IPS-NIHi11 (cell line): Measurements from ENCODE around the gene ADAMTS5.
A peak's percentile ranks its signal among the peaks of the same experiment; 100 is the strongest.

ENCODE experiments used
- DNase-seq: peaks from one replicate; pipeline ENCODE4 v3.0.0; 2012; ENCODE audit warnings: mixed read lengths, low spot score

The ADAMTS5 gene

DNA sequence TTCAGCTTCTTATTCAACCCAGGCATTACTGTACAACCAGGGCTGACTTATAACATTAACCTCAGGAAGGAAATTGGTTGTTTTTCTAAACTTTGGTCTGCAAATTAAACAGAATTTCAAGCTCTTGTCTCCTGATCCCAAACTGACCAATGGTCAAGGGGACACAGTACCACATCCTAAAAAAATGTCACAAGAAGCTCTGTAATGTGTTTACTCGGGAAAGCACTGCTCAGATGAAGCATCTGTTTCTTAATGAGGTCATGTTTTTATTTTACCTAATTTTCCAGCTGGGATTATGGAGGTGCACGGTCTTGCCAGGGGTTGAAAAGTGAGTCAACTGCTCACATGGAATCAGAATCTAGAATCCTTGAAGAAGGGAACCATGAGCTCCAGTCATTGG lies 18.7 kb downstream of the ADAMTS5 start:
- no peak for DNase-seq

DNA sequence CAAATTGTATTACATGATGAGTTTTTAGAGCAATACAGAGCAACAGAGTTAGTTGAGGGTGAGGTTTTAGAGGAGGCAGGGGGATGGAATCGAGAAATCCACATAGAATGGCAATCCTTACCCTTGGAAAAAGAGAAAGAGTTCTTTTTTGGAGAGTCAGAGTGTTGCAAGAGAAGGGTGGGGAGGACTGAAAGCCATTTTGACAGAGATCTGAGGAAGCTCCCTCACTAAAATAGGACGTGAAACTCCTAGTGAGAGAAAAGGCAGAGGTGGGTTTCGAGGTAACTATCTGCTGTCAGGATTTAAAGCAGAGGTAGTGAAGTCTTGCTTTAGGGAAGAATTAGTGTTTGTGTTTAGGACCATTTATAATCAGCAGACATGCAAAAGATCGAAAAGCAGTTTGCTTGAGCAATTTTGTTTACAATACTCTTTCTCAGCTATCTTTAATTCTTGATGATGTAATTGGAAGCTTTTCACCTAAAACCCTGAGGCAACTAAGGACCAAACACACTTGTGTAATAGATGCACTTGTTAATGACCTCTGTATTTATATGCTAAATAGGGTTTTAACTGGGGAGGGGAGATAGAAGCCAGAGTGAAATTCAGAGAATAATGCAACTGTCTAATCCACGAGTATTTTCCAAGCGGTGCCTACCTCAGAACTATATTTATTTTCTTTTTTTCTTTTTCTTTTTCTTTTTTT lies 20.0 kb downstream of the ADAMTS5 start:
- no peak for DNase-seq

DNA sequence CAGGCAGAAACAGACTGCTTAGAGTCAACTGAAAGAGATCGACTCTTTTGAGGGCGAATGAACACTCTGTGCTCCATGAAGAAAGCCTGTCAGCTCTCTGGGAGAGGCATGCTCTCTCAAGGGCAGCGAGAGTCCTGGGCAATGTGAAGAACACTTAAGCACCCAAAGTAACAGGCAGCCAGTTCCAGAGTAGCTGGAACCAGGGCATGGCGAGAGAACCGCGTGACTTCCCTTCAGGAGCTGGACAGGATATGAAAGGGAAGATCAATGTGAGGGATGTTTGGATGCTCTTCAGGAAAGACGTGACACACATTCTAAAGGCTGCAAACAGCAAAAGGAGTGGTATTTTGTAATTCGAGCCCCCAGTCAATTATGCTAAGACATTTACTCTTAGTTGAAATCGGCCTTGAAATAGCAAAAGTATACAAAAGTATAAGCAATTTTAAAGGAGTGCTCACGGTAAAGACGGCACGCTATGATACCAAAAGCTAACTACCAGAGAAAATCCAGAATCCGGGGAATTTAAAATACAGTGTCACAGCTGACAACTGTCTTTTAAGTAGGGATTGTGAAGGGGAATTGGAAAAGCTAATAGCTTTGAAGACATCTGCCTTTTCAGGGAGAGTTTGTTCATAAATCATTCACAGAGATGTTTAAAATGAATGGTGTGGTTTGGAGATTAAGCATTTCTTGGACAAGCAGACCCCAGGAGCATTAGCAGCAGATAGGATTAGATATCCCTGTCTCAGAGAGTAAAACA lies 20.8 kb downstream of the ADAMTS5 start:
- DNase-seq, result no peak

DNA sequence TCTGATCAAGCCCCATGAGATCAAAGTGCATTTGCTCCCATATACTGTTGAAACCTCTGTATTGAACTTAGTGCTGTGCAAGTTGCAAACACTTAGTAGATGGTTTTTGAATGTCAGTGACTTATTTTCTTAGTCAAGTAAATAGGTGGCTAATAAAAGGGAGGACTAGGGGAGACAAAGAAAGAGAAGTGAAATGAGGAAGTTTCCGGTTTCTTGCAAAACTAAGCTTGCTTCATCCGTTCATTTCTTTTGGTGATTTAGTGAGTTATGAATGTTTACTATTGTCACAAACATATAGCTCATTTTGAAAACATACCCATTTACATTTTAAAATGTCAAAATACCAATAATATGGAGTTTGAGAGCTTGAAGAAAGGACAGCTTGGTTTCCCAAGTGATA lies 23.0 kb downstream of the ADAMTS5 start:
- no peak for DNase-seq

DNA sequence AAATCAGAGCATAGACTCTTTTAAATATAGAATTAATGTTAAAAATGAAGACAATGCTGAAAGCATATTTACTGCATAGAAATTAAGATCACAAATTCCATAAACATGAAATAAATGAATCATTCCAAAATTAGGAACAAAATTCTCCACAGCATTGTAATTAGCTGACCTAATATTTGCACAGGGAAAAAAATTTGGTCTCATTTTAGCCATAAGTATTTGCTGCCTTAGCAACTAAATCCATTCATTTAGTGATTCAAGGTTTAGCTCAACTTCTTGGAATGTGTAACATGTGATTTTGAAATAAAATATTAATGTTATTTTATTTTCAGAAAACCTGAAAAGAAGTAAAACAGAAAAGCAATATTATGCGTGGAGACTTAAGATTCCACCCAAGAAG lies 25.5 kb downstream of the ADAMTS5 start:
- DNase-seq, result no peak

DNA sequence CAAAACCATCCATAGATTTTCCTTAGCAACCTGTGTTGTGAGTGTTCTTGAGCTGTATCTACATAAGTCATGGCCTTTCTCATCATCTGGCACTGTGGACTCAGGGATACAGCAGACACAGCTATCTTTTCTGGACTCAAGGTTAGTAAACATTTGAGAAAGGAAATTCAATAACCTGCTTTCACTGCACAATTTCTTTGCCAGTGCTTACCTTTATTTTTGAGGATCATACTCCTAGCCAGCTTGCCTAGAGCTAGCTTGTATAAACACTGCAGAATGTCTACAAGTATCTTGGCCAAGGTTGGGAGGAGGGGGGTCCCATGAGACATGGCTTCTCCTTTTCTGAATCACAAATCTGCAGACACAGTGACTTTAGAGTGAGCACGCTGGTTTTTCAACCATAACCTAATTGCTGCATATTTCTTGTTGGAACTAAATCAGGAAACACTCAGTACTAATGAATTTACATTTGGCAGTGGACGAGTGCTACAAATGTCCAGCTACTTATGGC lies 27.2 kb downstream of the ADAMTS5 start:
- no peak for DNase-seq

DNA sequence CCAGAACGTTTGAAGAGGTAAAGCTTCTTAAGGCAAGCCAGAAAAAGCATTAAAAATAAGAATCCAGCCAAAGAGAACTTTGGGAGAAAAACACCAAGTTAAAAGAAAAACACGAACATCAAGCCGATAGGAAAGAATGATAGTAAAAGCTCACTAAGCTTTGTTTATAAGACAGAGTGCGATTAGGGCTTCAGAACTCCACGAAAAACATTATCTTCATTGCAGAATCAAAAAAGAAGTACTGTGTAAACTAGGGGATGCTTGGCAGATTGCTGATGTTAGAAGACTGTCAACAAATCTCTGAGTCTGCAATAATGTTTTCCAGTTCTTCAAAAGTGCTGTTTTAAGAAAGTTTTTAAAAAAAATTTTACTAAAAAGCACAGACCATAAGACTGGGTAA lies 30.2 kb downstream of the ADAMTS5 start:
- DNase-seq, result no peak

DNA sequence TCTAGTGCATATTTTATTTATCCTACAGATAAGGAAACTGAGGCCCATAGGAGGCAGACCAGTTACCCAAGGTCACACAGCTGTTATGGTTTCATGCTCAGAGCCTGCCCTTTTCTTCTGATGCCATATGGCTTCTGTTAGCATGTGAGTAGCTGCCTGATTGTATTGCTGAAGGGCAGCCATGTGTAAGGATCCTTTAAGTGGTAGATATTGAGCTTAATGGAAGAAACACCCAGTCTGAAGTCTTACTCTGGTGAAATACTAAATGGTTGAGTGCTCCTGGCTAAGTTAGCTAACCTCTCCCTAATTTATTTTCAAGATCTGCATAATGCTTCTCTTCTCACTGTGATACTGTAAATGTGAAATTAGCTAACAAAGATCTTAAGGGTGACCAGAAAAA lies 30.9 kb downstream of the ADAMTS5 start:
- DNase-seq, result no peak

DNA sequence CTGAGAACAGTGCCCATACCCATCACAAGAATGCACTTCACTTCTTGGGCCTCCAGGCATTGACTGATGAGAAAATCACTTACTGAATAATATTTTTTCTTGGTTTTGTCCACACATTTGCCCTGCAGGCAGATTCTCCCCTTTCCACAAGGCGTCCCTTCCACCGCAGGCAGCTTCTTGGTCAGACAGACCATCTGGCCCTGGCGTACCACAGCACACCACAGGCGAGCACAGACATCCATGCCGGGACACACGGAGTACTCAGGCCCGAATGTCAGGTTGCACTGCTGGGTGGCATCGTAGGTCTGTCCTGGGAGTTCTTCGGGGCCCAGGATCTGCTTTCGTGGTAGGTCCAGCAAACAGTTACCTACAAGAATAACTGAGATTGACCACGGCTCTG lies 32.5 kb downstream of the ADAMTS5 start:
- DNase-seq, result no peak

DNA sequence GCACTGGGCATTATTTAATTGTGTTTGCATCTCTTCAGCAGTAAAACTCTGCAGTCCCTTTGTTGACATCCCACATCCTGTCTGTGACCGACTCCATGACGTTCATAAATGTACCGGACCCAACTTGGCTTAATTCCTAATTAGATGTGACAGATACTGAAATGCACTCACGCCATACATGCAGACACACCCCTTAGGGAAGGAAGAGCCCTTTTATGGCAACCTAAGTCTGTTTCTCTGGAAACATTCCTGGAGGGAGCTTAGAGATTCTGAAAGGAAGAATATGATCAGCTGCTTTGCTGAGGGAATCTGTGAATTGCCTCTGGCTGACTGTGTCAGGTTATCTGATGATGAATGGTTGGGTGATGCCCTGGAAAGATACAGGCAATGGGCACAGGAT lies 33.4 kb downstream of the ADAMTS5 start:
- no peak for DNase-seq

DNA sequence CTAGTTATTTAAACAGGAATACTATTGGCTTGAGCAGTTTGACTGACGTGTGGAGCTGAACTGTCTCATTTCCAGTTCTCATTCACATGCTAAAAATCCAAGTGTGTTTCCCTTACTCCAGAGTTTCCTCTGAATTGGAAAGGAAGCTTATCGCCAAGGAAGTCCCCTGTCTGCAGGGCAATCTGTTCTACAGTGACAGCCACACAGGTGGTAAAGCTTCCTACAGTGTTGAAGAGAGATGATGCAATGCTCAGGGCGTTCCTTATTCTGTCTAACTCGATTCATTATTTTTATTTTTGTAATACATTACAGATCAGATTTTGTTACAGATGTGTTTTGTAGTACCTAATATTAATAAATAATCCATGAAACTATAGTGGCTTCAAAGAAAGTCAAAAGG lies 41.3 kb downstream of the ADAMTS5 start:
- peak; percentile 18 for DNase-seq

DNA sequence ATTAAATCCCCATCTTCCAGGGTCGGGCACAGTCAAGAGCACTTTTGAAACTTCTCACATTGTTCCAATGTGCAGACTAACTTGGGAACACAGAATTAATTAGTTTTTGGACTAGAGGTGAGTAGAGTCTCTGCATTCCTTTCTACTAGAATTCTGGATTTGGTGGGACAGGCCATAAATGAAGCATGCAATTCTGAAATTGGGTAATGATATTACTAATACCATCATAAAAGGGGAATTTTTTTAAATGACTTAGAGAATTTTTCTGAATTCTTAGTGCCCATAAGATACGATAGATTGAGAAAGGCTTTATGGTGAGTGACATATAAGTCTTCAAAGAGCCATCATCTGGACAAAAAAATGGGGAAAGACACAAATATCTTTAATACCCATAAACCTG lies 41.8 kb downstream of the ADAMTS5 start:
- no peak for DNase-seq

DNA sequence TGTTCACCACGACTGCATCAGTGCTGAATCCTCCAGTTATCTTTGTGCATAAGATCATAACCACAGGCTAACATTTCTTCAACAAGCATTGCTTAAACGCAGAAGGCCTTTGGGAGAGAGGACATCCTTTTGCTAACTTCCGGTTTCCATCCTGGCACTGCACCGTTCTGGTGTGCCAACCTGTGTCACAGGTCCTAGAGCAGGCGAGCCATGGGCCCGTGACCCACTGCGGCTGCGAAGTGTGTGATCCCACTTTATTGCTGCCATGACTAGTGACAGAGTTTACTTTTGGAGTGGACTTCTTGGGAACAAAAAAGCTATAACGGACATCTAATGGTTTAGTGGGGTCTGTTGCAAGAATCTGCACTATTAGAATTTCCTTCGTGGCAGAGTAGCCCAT lies 42.9 kb downstream of the ADAMTS5 start:
- no peak for DNase-seq

DNA sequence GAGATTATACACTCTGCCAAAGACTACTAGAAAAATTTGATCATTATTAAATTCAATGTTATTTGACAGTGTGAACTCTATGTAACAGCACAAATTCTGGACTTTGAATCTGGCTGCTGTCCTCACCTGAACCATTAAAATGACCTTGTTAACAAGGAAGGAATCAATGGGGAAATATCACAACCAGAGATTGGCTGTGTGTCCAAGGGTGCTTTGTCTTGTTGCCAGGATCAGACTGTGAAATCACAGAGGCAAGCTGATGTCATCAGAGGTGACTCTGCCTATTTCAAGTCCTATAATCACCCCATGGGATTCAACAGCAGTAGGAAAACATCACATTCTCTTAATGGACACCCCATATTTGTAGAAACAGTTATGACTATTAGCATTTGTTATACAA lies 46.8 kb downstream of the ADAMTS5 start:
- DNase-seq, result no peak

DNA sequence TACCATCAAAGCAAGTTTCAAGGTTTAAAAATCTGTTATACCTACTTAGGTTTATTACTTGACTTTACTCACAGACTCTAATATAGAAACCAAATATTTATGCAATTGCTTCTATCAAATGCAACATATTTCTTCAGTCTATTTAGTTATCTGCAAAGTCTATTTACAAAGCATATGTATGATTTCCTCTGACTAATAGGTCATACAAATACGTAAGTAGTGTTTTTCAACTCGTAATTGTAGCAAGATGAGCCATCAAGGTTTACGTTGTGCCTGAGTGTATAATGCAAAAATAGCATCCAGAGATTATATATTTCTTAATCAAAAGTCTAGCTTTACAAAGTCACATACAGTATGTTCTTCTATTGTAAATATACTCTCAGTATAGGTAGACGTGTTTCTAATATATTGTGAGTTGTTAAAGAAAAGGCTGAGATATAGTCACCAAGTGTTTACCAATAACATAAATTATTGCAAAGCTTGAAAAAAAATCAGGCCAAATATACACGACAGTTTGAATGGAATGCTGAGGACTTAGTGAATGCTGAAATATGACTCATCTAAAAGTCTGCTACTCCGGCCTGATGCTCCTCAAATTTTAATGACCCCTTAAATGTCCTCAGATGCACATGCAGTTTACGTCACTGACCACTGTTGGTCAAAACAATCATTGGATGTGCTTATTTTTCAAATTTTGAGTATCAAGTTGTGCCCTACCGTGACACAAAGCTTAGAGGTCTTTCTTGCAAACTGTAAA lies 48.4 kb downstream of the ADAMTS5 start:
- no peak for DNase-seq

DNA sequence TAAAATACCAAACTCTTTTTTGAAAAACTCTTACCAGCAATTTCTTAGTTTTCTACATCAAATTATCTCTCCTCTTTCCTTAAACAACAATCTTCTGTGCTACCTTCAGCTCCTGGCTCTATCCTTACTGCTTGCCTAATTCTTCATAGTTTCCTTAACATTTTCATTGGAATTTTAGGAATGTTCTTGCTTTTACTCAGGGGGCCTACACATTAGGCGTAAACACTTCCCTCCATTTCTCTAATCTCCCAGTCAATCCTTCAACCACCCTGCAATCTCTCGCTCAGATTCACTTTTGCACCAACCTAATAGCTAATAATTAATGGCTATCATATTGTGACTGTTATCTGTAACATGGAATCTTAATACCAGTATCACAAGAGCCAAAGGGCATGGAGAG lies 50.1 kb downstream of the ADAMTS5 start:
- peak; percentile 21 for DNase-seq

DNA sequence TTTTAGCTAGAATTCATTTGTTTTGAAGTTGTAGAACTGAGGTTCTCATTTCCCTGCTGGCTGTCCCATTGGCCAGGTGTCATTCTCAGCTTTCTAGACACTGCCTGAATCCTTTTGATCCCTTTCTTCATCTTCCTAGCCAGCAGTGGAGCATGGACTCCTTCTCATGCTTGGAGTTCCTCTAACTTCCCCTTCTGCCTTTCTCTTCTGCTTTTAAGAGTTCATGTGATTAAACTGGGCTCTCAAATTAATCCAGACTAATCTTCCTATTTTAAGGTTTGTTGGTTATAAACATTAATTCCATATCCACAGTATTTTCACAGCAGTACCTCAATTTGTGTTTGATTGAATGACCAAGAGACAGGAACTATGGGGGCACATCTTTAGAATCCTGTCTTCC lies 52.3 kb downstream of the ADAMTS5 start:
- DNase-seq, result no peak

DNA sequence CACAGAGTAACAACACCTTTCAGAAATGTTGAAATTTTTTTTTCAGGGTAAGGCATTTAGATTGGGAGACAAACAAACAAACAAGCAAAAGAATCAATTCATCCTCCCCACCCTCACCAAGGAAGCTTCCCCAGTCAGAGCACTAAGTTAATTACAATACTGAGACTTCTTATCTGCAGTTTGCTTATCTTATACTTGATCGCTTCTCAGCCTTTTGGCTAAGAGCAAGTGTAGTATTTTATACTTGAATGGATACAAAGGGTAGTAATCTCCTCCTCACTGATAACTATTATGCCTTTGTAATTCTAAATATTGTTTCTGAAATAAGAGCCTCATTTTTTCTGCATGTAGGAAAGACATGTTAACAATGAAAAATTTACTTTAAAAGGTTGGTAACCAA lies 54.4 kb downstream of the ADAMTS5 start:
- no peak for DNase-seq

DNA sequence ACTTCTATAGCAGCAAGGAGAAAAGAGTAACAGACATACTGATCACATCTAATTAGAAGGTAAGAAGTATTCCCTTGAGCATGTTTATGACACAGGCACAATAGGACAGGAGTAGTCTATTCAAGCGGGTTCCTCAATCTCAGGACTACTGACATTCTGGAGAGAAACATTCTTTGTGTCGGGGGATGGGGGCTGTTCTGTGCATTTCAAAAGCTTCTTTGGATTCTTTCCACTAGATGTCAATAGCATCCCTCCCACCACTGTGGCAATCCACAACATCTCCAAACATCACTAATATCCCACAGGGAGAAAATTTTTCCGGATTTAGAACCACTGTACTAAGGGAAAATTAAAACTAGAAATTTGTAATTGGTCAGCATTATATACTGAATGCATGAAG lies 56.9 kb downstream of the ADAMTS5 start:
- peak; percentile 54 for DNase-seq

DNA sequence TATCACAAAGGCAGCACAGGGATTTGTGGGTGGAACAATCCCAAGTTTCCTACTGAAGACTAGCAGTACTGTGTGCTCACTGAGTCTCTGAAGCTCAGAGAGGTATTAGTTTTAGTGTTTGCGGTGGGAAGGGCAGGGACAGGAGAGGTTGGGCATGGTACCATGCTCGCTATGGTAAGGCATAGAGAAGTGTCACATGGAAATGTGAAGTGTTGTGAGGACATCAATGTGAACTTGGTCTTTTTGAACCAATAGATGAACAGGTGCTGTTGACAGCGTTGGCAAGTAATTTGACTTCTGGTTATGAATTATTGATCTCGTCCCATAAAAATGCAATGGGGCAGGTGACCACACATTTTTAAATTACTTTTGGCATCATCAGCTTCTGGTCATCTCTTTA lies 65.9 kb downstream of the ADAMTS5 start:
- no peak for DNase-seq

DNA sequence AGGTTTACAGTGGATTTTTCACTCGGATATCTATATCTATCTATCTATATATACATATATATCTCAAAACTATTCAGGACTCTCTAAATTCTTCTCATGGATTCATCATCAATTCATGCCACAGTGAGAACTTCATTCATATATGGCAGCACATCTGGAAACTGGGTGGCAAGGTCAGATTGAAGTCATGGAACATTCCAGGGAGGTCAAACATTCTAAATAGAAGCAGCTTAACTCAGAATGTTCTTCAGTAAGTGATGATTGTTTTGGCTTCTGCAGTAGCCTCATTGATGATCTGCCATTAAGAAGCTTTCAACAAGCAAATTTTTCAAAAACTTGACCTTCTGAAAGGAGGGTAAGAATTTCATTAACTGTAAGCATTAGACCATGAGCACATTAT lies 74.7 kb downstream of the ADAMTS5 start:
- no peak for DNase-seq

DNA sequence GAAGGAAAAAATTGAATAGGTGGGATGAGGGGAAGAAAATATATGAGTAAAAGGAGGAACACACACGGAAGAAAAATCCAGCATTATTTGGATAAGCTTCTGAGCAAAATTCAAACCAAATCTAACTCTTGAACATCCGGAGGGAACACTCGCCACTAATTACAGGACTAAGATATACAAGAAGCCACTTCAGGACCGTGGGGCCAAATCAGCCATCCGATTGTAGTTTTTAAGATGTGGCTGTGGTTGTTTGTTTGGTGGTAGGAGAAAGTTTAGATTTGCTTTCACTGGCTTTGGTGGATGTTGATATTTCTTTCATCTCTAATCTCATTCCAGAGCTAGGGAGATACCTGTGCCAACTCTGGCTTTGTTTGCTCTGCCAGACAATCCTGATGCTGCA lies 78.0 kb downstream of the ADAMTS5 start:
- DNase-seq, result no peak

DNA sequence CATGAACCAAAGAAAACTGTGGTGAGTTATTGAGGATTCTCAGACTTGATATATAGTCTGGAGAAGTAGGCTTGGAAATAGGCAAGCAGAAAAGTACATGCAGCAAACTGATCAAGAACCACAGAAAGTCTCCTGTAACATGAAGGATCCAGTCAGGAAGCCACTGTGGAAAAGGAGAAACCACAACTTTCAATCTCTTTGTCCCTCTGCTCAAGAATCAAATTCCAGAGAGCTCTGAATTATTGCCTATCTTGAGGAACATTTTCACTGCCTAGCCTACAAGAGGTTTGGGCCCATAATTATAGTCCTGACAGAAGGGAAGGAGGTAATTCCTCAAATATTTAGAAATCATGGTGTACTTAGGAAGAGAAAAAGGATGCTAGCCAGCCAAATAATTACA lies 78.6 kb downstream of the ADAMTS5 start:
- DNase-seq, result no peak
